ENCODE results near the gene PDPK1.

GRCh38 chr16:2518823-2519710 is 18.8 kb upstream of the PDPK1 start:
- TF ChIP-seq, protein P1, sequence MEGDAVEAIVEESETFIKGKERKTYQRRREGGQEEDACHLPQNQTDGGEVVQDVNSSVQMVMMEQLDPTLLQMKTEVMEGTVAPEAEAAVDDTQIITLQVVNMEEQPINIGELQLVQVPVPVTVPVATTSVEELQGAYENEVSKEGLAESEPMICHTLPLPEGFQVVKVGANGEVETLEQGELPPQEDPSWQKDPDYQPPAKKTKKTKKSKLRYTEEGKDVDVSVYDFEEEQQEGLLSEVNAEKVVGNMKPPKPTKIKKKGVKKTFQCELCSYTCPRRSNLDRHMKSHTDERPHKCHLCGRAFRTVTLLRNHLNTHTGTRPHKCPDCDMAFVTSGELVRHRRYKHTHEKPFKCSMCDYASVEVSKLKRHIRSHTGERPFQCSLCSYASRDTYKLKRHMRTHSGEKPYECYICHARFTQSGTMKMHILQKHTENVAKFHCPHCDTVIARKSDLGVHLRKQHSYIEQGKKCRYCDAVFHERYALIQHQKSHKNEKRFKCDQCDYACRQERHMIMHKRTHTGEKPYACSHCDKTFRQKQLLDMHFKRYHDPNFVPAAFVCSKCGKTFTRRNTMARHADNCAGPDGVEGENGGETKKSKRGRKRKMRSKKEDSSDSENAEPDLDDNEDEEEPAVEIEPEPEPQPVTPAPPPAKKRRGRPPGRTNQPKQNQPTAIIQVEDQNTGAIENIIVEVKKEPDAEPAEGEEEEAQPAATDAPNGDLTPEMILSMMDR (IDR thresholded peaks at IDR 0.05; ENCODE audit: insufficient read depth, low read length) = no peak
- TF ChIP-seq, protein P2, sequence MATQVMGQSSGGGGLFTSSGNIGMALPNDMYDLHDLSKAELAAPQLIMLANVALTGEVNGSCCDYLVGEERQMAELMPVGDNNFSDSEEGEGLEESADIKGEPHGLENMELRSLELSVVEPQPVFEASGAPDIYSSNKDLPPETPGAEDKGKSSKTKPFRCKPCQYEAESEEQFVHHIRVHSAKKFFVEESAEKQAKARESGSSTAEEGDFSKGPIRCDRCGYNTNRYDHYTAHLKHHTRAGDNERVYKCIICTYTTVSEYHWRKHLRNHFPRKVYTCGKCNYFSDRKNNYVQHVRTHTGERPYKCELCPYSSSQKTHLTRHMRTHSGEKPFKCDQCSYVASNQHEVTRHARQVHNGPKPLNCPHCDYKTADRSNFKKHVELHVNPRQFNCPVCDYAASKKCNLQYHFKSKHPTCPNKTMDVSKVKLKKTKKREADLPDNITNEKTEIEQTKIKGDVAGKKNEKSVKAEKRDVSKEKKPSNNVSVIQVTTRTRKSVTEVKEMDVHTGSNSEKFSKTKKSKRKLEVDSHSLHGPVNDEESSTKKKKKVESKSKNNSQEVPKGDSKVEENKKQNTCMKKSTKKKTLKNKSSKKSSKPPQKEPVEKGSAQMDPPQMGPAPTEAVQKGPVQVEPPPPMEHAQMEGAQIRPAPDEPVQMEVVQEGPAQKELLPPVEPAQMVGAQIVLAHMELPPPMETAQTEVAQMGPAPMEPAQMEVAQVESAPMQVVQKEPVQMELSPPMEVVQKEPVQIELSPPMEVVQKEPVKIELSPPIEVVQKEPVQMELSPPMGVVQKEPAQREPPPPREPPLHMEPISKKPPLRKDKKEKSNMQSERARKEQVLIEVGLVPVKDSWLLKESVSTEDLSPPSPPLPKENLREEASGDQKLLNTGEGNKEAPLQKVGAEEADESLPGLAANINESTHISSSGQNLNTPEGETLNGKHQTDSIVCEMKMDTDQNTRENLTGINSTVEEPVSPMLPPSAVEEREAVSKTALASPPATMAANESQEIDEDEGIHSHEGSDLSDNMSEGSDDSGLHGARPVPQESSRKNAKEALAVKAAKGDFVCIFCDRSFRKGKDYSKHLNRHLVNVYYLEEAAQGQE (IDR thresholded peaks at IDR 0.05; ENCODE audit: insufficient replicate concordance, low read depth) = no peak
